Right lobe of liver (tissue), 4 donors: ENCODE measurements around the gene CTPS2.

Experiments used
- CTCF ChIP-seq, 4 donors: fragments of 200-600 bp in 3 of 4; fragments of 450-650 bp in 1 of 4; IDR thresholded peaks; one replicate each; pipeline versions ENCODE4 v1.5.1 to v1.8.0; 2016 to 2022; ENCODE audit warnings: antibody characterized with exemption in 4 of 4, mild to moderate bottlenecking in 2 of 4
- POLR2A ChIP-seq: fragments of 450-650 bp; IDR thresholded peaks from one replicate; pipeline ENCODE4 v1.6.1; 2017; ENCODE audit warnings: antibody characterized with exemption, mild to moderate bottlenecking
- donor health status: DM: no; HTN: no; CAD: no.
- donor health status: DM: no; HTN: no; CAD: no.
- donor health status: DM: no; HTN: yes; CAD: no.

- TF ChIP-seq CTCF (IDR thresholded peaks at IDR 0.05) (no peak), POLR2A (no peak)
Measured at GRCh38 chrX:16552546-16552945, 159.9 kb downstream of the CTPS2 start.
